ENCODE measurements around the gene PNPLA3.

- TF ChIP-seq CTCF (IDR thresholded peaks at IDR 0.05; ENCODE audit: insufficient read depth, low read length) (no peak), POLR2AphosphoS5 (IDR thresholded peaks at IDR 0.05; ENCODE audit: low read depth) (no peak), REST (IDR thresholded peaks at IDR 0.05; ENCODE audit: insufficient replicate concordance, low read depth) (no peak), GABPA (IDR thresholded peaks at IDR 0.05; ENCODE audit: low read depth) (no peak), SPI1 (IDR thresholded peaks at IDR 0.05; ENCODE audit: borderline replicate concordance, low read depth) (no peak)
Measured at GRCh38 chr22:43885319-43885671, 38.3 kb upstream of the PNPLA3 start.
